ENCODE measurements around the gene FGF7. TPM values are rescaled to one million over a fixed set of nuclear protein-coding genes. Genes with fewer than 3 reads are reported as not detected.

Gene FGF7
- total RNA-seq, 3 donors from 2014 or later (not counting 1 experiment from before 2014, with no cell fraction given), result not detected

- H3K4me1 ChIP-seq (ENCODE audit: control insufficient read depth, insufficient read depth, low read length), result peaks cover 4% of the 10 kb centered on the region
- H3K9me3 ChIP-seq (ENCODE audit: control insufficient read depth, insufficient read depth, low read length), result no peaks in the 10 kb centered on the region
- TF ChIP-seq, protein P1, sequence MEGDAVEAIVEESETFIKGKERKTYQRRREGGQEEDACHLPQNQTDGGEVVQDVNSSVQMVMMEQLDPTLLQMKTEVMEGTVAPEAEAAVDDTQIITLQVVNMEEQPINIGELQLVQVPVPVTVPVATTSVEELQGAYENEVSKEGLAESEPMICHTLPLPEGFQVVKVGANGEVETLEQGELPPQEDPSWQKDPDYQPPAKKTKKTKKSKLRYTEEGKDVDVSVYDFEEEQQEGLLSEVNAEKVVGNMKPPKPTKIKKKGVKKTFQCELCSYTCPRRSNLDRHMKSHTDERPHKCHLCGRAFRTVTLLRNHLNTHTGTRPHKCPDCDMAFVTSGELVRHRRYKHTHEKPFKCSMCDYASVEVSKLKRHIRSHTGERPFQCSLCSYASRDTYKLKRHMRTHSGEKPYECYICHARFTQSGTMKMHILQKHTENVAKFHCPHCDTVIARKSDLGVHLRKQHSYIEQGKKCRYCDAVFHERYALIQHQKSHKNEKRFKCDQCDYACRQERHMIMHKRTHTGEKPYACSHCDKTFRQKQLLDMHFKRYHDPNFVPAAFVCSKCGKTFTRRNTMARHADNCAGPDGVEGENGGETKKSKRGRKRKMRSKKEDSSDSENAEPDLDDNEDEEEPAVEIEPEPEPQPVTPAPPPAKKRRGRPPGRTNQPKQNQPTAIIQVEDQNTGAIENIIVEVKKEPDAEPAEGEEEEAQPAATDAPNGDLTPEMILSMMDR (IDR thresholded peaks at IDR 0.05), result no peak
- H3K9me3 Mint-ChIP-seq, result no peaks in the 10 kb centered on the region
- ATAC-seq (no peak), DNase-seq (no peak)
- WGBS (ENCODE audit: insufficient coverage), result 25% methylated on average over 2 of the region's 5 CpGs
- no peaks in the 10 kb centered on the region for H3K27me3 Mint-ChIP-seq (ENCODE audit: low read depth in 2 of 2)
- H3K27ac Mint-ChIP-seq, result peak overlapping the region; percentile 41 to 56
- H3K4me3 Mint-ChIP-seq, result no peak overlapping the region
- no peak overlapping the region for H3K4me3 ChIP-seq (ENCODE audit: low read length)
- H3K4me1 Mint-ChIP-seq, result peaks cover 23% of the 10 kb centered on the region in 2 donors
- intact Hi-C loops (cut with micrococcal nuclease), result no loop called here
- H3K27me3 ChIP-seq (ENCODE audit: control insufficient read depth, insufficient read depth, low read length), result no peaks in the 10 kb centered on the region
- H3K36me3 Mint-ChIP-seq, result no peaks in the 10 kb centered on the region
- no peaks in the 10 kb centered on the region for H3K36me3 ChIP-seq (ENCODE audit: control insufficient read depth, insufficient read depth, low read length)
- no peak overlapping the region for H3K27ac ChIP-seq (ENCODE audit: low read length)
Observed at GRCh38 chr15:49439678-49440395, 16.8 kb downstream of the FGF7 start.

GRCh38 chr15:49441356-49441755 lies 18.3 kb downstream of the FGF7 start:
- H3K4me1 Mint-ChIP-seq, result peaks cover 23% of the 10 kb centered on the region in 2 donors

GRCh38 chr15:49441816-49442215 lies 18.8 kb downstream of the FGF7 start:
- H3K27me3 ChIP-seq (ENCODE audit: control insufficient read depth, insufficient read depth, low read length), result no peaks in the 10 kb centered on the region
- intact Hi-C loops (cut with micrococcal nuclease), result no loop called here
- TF ChIP-seq, protein P1 (IDR thresholded peaks at IDR 0.05), result no peak
- Mint-ChIP-seq H3K27me3 (ENCODE audit: low read depth in 2 of 2) (peaks cover 0 to 3% of the 10 kb centered on the region in 2 donors), H3K4me3 (no peak overlapping the region), H3K36me3 (no peaks in the 10 kb centered on the region), H3K9me3 (no peaks in the 10 kb centered on the region), H3K27ac (no peak overlapping the region), H3K4me1 (peaks cover 23% of the 10 kb centered on the region in 2 donors)
- H3K4me1 ChIP-seq (ENCODE audit: control insufficient read depth, insufficient read depth, low read length), result peaks cover 4% of the 10 kb centered on the region
- H3K4me3 ChIP-seq (ENCODE audit: low read length), result no peak overlapping the region
- ATAC-seq (no peak), DNase-seq (no peak)
- H3K36me3 ChIP-seq (ENCODE audit: control insufficient read depth, insufficient read depth, low read length), result no peaks in the 10 kb centered on the region
- WGBS (ENCODE audit: insufficient coverage), result no CpG with 5 or more reads among the region's 1 CpG
- no peak overlapping the region for H3K27ac ChIP-seq (ENCODE audit: low read length)
- H3K9me3 ChIP-seq (ENCODE audit: control insufficient read depth, insufficient read depth, low read length), result no peaks in the 10 kb centered on the region

More at GRCh38 chr15:49441356-49441755, 18.3 kb downstream of the FGF7 start:
- no peaks in the 10 kb centered on the region for H3K27me3 Mint-ChIP-seq (ENCODE audit: low read depth in 2 of 2)
- no peaks in the 10 kb centered on the region for H3K36me3 Mint-ChIP-seq
- no peak overlapping the region for H3K27ac ChIP-seq (ENCODE audit: low read length)
- no peaks in the 10 kb centered on the region for H3K36me3 ChIP-seq (ENCODE audit: control insufficient read depth, insufficient read depth, low read length)
- H3K4me3 Mint-ChIP-seq, result no peak overlapping the region
- DNase-seq (no peak), ATAC-seq (no peak)
- H3K4me1 ChIP-seq (ENCODE audit: control insufficient read depth, insufficient read depth, low read length), result peaks cover 4% of the 10 kb centered on the region
- no peaks in the 10 kb centered on the region for H3K9me3 Mint-ChIP-seq
- intact Hi-C loops (cut with micrococcal nuclease), result no loop called here
- no peaks in the 10 kb centered on the region for H3K27me3 ChIP-seq (ENCODE audit: control insufficient read depth, insufficient read depth, low read length)
- TF ChIP-seq, protein P1 (IDR thresholded peaks at IDR 0.05), result no peak
- H3K27ac Mint-ChIP-seq, result no peak overlapping the region
- no peak overlapping the region for H3K4me3 ChIP-seq (ENCODE audit: low read length)
- no peaks in the 10 kb centered on the region for H3K9me3 ChIP-seq (ENCODE audit: control insufficient read depth, insufficient read depth, low read length)

GRCh38 chr15:49452595-49452994 lies 29.6 kb downstream of the FGF7 start:
- DNase-seq (no peak), ATAC-seq (no peak)
- Histone ChIP-seq H3K4me3 (ENCODE audit: low read length) (no peak overlapping the region), H3K27me3 (ENCODE audit: control insufficient read depth, insufficient read depth, low read length) (peaks cover 4% of the 10 kb centered on the region), H3K27ac (ENCODE audit: low read length) (no peak overlapping the region), H3K9me3 (ENCODE audit: control insufficient read depth, insufficient read depth, low read length) (no peaks in the 10 kb centered on the region), H3K4me1 (ENCODE audit: control insufficient read depth, insufficient read depth, low read length) (no peaks in the 10 kb centered on the region), H3K36me3 (ENCODE audit: control insufficient read depth, insufficient read depth, low read length) (no peaks in the 10 kb centered on the region)
- intact Hi-C loops (cut with micrococcal nuclease), result no loop called here
- H3K9me3 Mint-ChIP-seq, result no peaks in the 10 kb centered on the region
- TF ChIP-seq, protein P1 (IDR thresholded peaks at IDR 0.05), result no peak
- H3K4me3 Mint-ChIP-seq, result no peak overlapping the region
- no peaks in the 10 kb centered on the region for H3K4me1 Mint-ChIP-seq
- no peak overlapping the region for H3K27ac Mint-ChIP-seq
- H3K27me3 Mint-ChIP-seq (ENCODE audit: low read depth in 2 of 2), result peaks cover 6 to 21% of the 10 kb centered on the region in 2 donors
- H3K36me3 Mint-ChIP-seq, result no peaks in the 10 kb centered on the region
- WGBS (ENCODE audit: insufficient coverage), result no CpG with 5 or more reads among the region's 1 CpG

Data from natural killer cell (primary cell).